ENCODE data around the gene MAP2K7. TPM values are rescaled to one million over a fixed set of nuclear protein-coding genes. Genes with fewer than 3 reads are reported as not detected.
A peak's percentile ranks its signal among the peaks of the same experiment; 100 is the strongest.

MAP2K7 gene
- total and polyA plus RNA-seq, 2 donors (not counting 1 experiment from before 2014, with no cell fraction given): 7.8 to 10.4 TPM

- TF ChIP-seq EZH2 (IDR thresholded peaks at IDR 0.05; ENCODE audit: low read length, missing control alignments) (peak; percentile 93), CTCF (conservative IDR thresholded peaks at IDR 0.05 in 1 of 2, IDR thresholded peaks at IDR 0.05 in 1 of 2; ENCODE audit: low read depth in 1 of 2, low read length in 2 of 2) (no peak)
- Histone ChIP-seq H3K36me3 (ENCODE audit: control insufficient read depth, insufficient read depth, low read length) (no peaks in the 10 kb centered on the region), H3K4me3 (replicated peaks in 1 of 4; ENCODE audit: control extremely low read depth in 1 of 4, insufficient read depth in 1 of 4, low read depth in 3 of 4, low read length in 4 of 4) (no peak overlapping the region), H3K27ac (ENCODE audit: insufficient read depth, low read length) (no peak overlapping the region), H3K27me3 (ENCODE audit: control insufficient read depth, insufficient read depth, low read length) (peaks cover 17% of the 10 kb centered on the region), H3K79me2 (ENCODE audit: control insufficient read depth, insufficient read depth, low read length) (no peaks in the 10 kb centered on the region), H4K20me1 (ENCODE audit: control insufficient read depth, extremely low read depth, insufficient read depth, low read length) (no peaks in the 10 kb centered on the region), H3K9me3 (ENCODE audit: control insufficient read depth, insufficient read depth, low read depth, low read length) (no peaks in the 10 kb centered on the region), H2AFZ (ENCODE audit: low read length) (no peak overlapping the region), H3K4me1 (ENCODE audit: control insufficient read depth, extremely low read depth, insufficient read depth, low read length) (peaks cover 7% of the 10 kb centered on the region), H3K4me2 (ENCODE audit: extremely low read depth, insufficient read depth, low read length) (no peak overlapping the region), H3K9ac (ENCODE audit: insufficient read depth, low read length) (no peak overlapping the region)
- no peak for DNase-seq (ENCODE audit: low read depth in 2 of 2)
Observed at GRCh38 chr19:7873304-7874075, 30.2 kb upstream of the MAP2K7 start.

GRCh38 chr19:7874076-7874896 lies 29.4 kb upstream of the MAP2K7 start, which contains the start of gene PRR36:
TSS of gene PRR36 (minus strand) at chr19:7874390. CDS start at chr19:7873689, 701 bp downstream.
- Histone ChIP-seq H3K9me3 (ENCODE audit: control insufficient read depth, insufficient read depth, low read depth, low read length) (no peaks in the 10 kb centered on the region), H3K27ac (ENCODE audit: insufficient read depth, low read length) (no peak within 1 kb of the TSS)
- DNase-seq (ENCODE audit: low read depth in 2 of 2): no peak

More at GRCh38 chr19:7874076-7874896, 29.4 kb upstream of the MAP2K7 start, which contains the start of gene PRR36:
- Histone ChIP-seq H3K79me2 (ENCODE audit: control insufficient read depth, insufficient read depth, low read length) (no peaks in the 10 kb centered on the region), H3K4me3 (replicated peaks in 1 of 4; ENCODE audit: control extremely low read depth in 1 of 4, insufficient read depth in 1 of 4, low read depth in 3 of 4, low read length in 4 of 4) (no peak within 1 kb of the TSS), H3K36me3 (ENCODE audit: control insufficient read depth, insufficient read depth, low read length) (no peaks in the 10 kb centered on the region), H3K4me1 (ENCODE audit: control insufficient read depth, extremely low read depth, insufficient read depth, low read length) (peaks cover 3% of the 10 kb centered on the region), H3K4me2 (ENCODE audit: extremely low read depth, insufficient read depth, low read length) (no peak within 1 kb of the TSS), H3K27me3 (ENCODE audit: control insufficient read depth, insufficient read depth, low read length) (peaks cover 17% of the 10 kb centered on the region), H2AFZ (ENCODE audit: low read length) (no peak within 1 kb of the TSS), H4K20me1 (ENCODE audit: control insufficient read depth, extremely low read depth, insufficient read depth, low read length) (no peaks in the 10 kb centered on the region), H3K9ac (ENCODE audit: insufficient read depth, low read length) (no peak within 1 kb of the TSS)
- TF ChIP-seq EZH2 (IDR thresholded peaks at IDR 0.05; ENCODE audit: low read length, missing control alignments) (peak; percentile 98), CTCF (conservative IDR thresholded peaks at IDR 0.05 in 1 of 2, IDR thresholded peaks at IDR 0.05 in 1 of 2; ENCODE audit: low read depth in 1 of 2, low read length in 2 of 2) (no peak)

Data from fibroblast of lung (primary cell).